ENCODE data around the gene NT5C1A.
A peak's percentile ranks its signal among the peaks of the same experiment; 100 is the strongest.

Gene NT5C1A

GRCh38 chr1:39639305-39640130 is 32.4 kb downstream of the NT5C1A start, which contains the start of gene HEYL:
Gene HEYL, minus strand, starts transcription at chr1:39639643. Its CDS starts 18 bp downstream, at chr1:39639625.
- TF ChIP-seq ZFX (IDR thresholded peaks at IDR 0.05; ENCODE audit: borderline replicate concordance), result no peak
- peak; percentile 70 for TF ChIP-seq CTCF (IDR thresholded peaks at IDR 0.05)
- no peak within 1 kb of the TSS for H3K27ac ChIP-seq

GRCh38 chr1:39638965-39639304 is 33.0 kb downstream of the NT5C1A start:
- TF ChIP-seq ZFX (IDR thresholded peaks at IDR 0.05; ENCODE audit: borderline replicate concordance) (no peak), CTCF (IDR thresholded peaks at IDR 0.05) (no peak)
- no peak overlapping the region for H3K27ac ChIP-seq

- no peak overlapping the region for H3K27ac ChIP-seq
- TF ChIP-seq CTCF (IDR thresholded peaks at IDR 0.05) (no peak), ZFX (IDR thresholded peaks at IDR 0.05; ENCODE audit: borderline replicate concordance) (no peak)
Measured at GRCh38 chr1:39637361-39637760, 34.5 kb downstream of the NT5C1A start.

GRCh38 chr1:39635871-39636210 is 36.1 kb downstream of the NT5C1A start:
- TF ChIP-seq CTCF (IDR thresholded peaks at IDR 0.05), result no peak
- TF ChIP-seq ZFX (IDR thresholded peaks at IDR 0.05; ENCODE audit: borderline replicate concordance), result no peak
- H3K27ac ChIP-seq, result no peak overlapping the region

- no peak overlapping the region for H3K27ac ChIP-seq
- TF ChIP-seq ZFX (IDR thresholded peaks at IDR 0.05; ENCODE audit: borderline replicate concordance) (no peak), CTCF (IDR thresholded peaks at IDR 0.05) (no peak)
Measured at GRCh38 chr1:39635205-39635870, 36.6 kb downstream of the NT5C1A start.

GRCh38 chr1:39633422-39633821 is 38.5 kb downstream of the NT5C1A start:
- H3K27ac ChIP-seq, result no peak overlapping the region
- no peak for TF ChIP-seq CTCF (IDR thresholded peaks at IDR 0.05)
- TF ChIP-seq ZFX (IDR thresholded peaks at IDR 0.05; ENCODE audit: borderline replicate concordance), result no peak

Measured in 22Rv1 (cell line).